Natural killer cell (primary cell): ENCODE data around the gene IFITM5. TPM values are rescaled to one million over a fixed set of nuclear protein-coding genes. Genes with fewer than 3 reads are reported as not detected.
"Not testable (repeated sequence)": the region's sequence is repeated elsewhere in the genome, so short reads cannot be mapped to it uniquely, and the experiment has no call there.

Experiments
- ATAC-seq, 3 donors: fragments of 150-1000 bp in 2 of 3; fragments of 200-7000 bp in 1 of 3; cut with Tn5 transposase; 1 replicate in 1 of 3; 2 replicates in 2 of 3; pipeline ENCODE4 v1.10.0; 2021; ENCODE audit warnings: mild to moderate bottlenecking in 2 of 3, moderate library complexity in 2 of 3
- DNase-seq, 2 donors: peaks; one replicate each; pipeline versions ENCODE4 v3.0.0 to v3.0.0-alpha.2; 2013 to 2021; ENCODE audit warnings: mixed read lengths in 1 of 2
- H3K27ac ChIP-seq: one replicate; pipeline ENCODE4 v1.5.1; 2013; ENCODE audit warnings: mild to moderate bottlenecking, low read length
- H3K27me3 ChIP-seq: one replicate; pipeline ENCODE4 v1.6.1; 2013; ENCODE audit warnings: low read length; ENCODE audit not compliant: control insufficient read depth, insufficient read depth
- H3K36me3 ChIP-seq: one replicate; pipeline ENCODE4 v1.6.1; 2013; ENCODE audit warnings: low read length; ENCODE audit not compliant: control insufficient read depth, insufficient read depth
- H3K4me1 ChIP-seq: one replicate; pipeline ENCODE4 v1.6.1; 2013; ENCODE audit warnings: low read length; ENCODE audit not compliant: control insufficient read depth, insufficient read depth
- H3K4me3 ChIP-seq: one replicate; pipeline ENCODE4 v1.5.1; 2013; ENCODE audit warnings: low read length
- H3K9me3 ChIP-seq: one replicate; pipeline ENCODE4 v1.6.1; 2013; ENCODE audit warnings: low read length; ENCODE audit not compliant: control insufficient read depth, insufficient read depth
- H3K27ac Mint-ChIP-seq, 2 donors: one replicate each; pipeline ENCODE4 v1.8.0; 2022; ENCODE audit warnings: mild to moderate bottlenecking in 2 of 2, mixed read lengths in 2 of 2, moderate library complexity in 1 of 2
- H3K27me3 Mint-ChIP-seq, 2 donors: one replicate each; pipeline ENCODE4 v1.8.0; 2022; ENCODE audit warnings: low read depth in 2 of 2, mixed read lengths in 2 of 2
- H3K36me3 Mint-ChIP-seq: one replicate; pipeline ENCODE4 v1.8.0; 2022; ENCODE audit warnings: mixed read lengths
- H3K4me1 Mint-ChIP-seq, 2 donors: one replicate each; pipeline ENCODE4 v1.8.0; 2022; ENCODE audit warnings: mixed read lengths in 2 of 2
- H3K4me3 Mint-ChIP-seq: one replicate; pipeline ENCODE4 v1.8.0; 2022; ENCODE audit warnings: mild to moderate bottlenecking, moderate library complexity, mixed read lengths
- H3K9me3 Mint-ChIP-seq, 2 donors: one replicate each; pipeline ENCODE4 v1.8.0; 2022; ENCODE audit warnings: mixed read lengths in 2 of 2
- WGBS: methylation state at CpG from one replicate; pipeline ENCODE4 v1.1.7; 2013; ENCODE audit warnings: missing lambda C conversion rate; ENCODE audit not compliant: insufficient coverage; 5-methylcytosine and 5-hydroxymethylcytosine counted together
- intact Hi-C: fragments of 100-400 bp; cut with micrococcal nuclease; formaldehyde crosslinking; loops from one replicate; pipeline ENCODE4 v1.14.2; 2022
- total RNA-seq, 4 donors: library from RNA; stranded (reverse); fragments of 120-200 nt in 1 of 4; gene quantifications; one replicate each; pipeline versions ENCODE4 v1.2.3 to v1.2.4, GENCODE V29; 2013 to 2022
- TF ChIP-seq, protein P1 (sequence below): fragments of 200-600 bp; IDR thresholded peaks from one replicate; pipeline ENCODE4 v1.8.0; 2022; ENCODE audit warnings: antibody characterized with exemption

Gene IFITM5
- total RNA-seq, 3 donors from 2014 or later (not counting 1 experiment from before 2014, with no cell fraction given) = not detected

- peaks cover 66 to 69% of the 10 kb centered on the region in 2 donors for H3K4me1 Mint-ChIP-seq
- no peaks in the 10 kb centered on the region for H3K27me3 Mint-ChIP-seq
- peak overlapping the region; percentile 61 for H3K4me3 Mint-ChIP-seq
- no peaks in the 10 kb centered on the region for H3K9me3 Mint-ChIP-seq
- no peak overlapping the region for H3K4me3 ChIP-seq
- H3K36me3 ChIP-seq = no peaks in the 10 kb centered on the region
- peaks cover 4% of the 10 kb centered on the region for H3K9me3 ChIP-seq
- no peak overlapping the region for H3K27ac Mint-ChIP-seq
- H3K36me3 Mint-ChIP-seq = no peaks in the 10 kb centered on the region
- intact Hi-C loops = no loop called here
- no peak overlapping the region for H3K27ac ChIP-seq
- no peaks in the 10 kb centered on the region for H3K27me3 ChIP-seq
- peaks cover 65% of the 10 kb centered on the region for H3K4me1 ChIP-seq
- WGBS = 89% methylated on average over 25 of the region's 25 CpGs
- no peak for ATAC-seq
- TF ChIP-seq, protein P1, sequence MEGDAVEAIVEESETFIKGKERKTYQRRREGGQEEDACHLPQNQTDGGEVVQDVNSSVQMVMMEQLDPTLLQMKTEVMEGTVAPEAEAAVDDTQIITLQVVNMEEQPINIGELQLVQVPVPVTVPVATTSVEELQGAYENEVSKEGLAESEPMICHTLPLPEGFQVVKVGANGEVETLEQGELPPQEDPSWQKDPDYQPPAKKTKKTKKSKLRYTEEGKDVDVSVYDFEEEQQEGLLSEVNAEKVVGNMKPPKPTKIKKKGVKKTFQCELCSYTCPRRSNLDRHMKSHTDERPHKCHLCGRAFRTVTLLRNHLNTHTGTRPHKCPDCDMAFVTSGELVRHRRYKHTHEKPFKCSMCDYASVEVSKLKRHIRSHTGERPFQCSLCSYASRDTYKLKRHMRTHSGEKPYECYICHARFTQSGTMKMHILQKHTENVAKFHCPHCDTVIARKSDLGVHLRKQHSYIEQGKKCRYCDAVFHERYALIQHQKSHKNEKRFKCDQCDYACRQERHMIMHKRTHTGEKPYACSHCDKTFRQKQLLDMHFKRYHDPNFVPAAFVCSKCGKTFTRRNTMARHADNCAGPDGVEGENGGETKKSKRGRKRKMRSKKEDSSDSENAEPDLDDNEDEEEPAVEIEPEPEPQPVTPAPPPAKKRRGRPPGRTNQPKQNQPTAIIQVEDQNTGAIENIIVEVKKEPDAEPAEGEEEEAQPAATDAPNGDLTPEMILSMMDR = no peak
- DNase-seq = no peak
Observed at GRCh38 chr11:334264-334994, 35.1 kb upstream of the IFITM5 start.

- H3K4me1 Mint-ChIP-seq = peaks cover 73% of the 10 kb centered on the region in 2 donors
- H3K9me3 ChIP-seq, H3K36me3 ChIP-seq, H3K27me3 ChIP-seq, H3K36me3 Mint-ChIP-seq, intact Hi-C loops, H3K27ac ChIP-seq, ATAC-seq, H3K9me3 Mint-ChIP-seq, H3K4me3 Mint-ChIP-seq, H3K27me3 Mint-ChIP-seq, H3K4me3 ChIP-seq, DNase-seq: not testable (repeated sequence)
- H3K27ac Mint-ChIP-seq = peak overlapping the region in 1 of 2 donors; percentile 8
- WGBS = 88% methylated on average over 16 of the region's 17 CpGs
- H3K4me1 ChIP-seq = peaks cover 71% of the 10 kb centered on the region
Observed at GRCh38 chr11:333616-334263, 34.4 kb upstream of the IFITM5 start.

DNA sequence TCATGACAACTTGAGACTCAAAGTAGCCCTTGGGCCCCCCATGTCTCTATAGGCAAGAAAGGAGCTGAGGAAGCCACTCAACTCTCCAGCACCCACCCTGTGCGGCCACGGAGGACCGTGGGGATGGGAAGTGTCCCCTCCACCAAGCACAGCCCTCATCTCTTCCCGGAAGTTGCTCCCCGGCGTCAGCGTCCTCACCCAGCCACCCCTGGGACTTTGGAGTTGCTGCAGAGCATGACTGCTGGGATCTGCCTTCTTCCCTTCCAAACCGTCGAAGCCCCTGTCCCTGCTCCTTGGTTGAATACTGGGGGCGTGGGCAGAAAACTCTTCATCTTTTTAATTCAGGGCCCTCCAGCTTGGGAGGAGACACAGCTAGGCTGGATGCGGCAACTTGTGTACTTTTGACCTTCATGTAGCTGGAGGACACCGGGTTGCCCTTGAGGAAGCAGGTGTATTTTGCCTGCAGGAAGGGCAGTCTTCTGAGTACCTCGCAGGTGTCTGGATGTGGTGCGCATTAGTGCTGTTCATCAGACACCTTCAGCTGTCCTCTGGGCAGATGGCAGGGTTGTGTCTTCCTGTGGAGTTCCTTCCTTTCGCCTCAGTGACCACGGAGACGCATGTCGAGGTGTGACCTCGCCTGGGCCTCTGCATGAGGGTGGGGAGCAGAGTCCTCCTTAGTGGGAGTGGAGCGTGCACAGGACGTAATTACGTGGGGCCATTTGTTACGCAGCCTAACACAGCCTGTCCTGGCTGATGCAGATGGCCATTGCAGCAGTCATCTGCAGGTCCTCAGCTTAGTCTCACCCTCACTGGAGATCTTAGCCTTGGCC, 33.5 kb upstream of the IFITM5 start:
- Histone ChIP-seq H3K36me3 (no peaks in the 10 kb centered on the region), H3K4me3 (no peak overlapping the region), H3K4me1 (peaks cover 77% of the 10 kb centered on the region), H3K27me3 (no peaks in the 10 kb centered on the region), H3K9me3 (peaks cover 4% of the 10 kb centered on the region), H3K27ac (peak overlapping the region; percentile 11)
- peak overlapping the region; percentile 78 to 88 for H3K27ac Mint-ChIP-seq
- TF ChIP-seq, protein P1 = no peak
- H3K36me3 Mint-ChIP-seq = no peaks in the 10 kb centered on the region
- intact Hi-C loops = no loop called here
- WGBS = 61% methylated on average over 23 of the region's 23 CpGs
- H3K27me3 Mint-ChIP-seq = no peaks in the 10 kb centered on the region
- DNase-seq (no peak), ATAC-seq (peak in 1 of 3 donors; percentile 16)
- no peaks in the 10 kb centered on the region for H3K9me3 Mint-ChIP-seq
- peak overlapping the region; percentile 86 for H3K4me3 Mint-ChIP-seq
- peaks cover 73% of the 10 kb centered on the region in 2 donors for H3K4me1 Mint-ChIP-seq
